ENCODE results near the gene CDK5.
"Not testable (repeated sequence)": the region's sequence is repeated elsewhere in the genome, so short reads cannot be mapped to it uniquely, and the experiment has no call there.

Gene CDK5

GRCh38 chr7:151056666-151057505 lies 811 bp downstream of the CDK5 start:
- no peak for DNase-seq (ENCODE audit: low spot score)

- no peak for DNase-seq (ENCODE audit: low spot score)
These were observed 1.4 kb downstream of the CDK5 start for GRCh38 chr7:151056283-151056665.

GRCh38 chr7:151053751-151054150 lies 3.9 kb downstream of the CDK5 start:
- DNase-seq (ENCODE audit: low spot score) = no peak

- no peak for DNase-seq (ENCODE audit: low spot score)
These were observed 4.6 kb downstream of the CDK5 start for GRCh38 chr7:151053096-151053495.

GRCh38 chr7:151051108-151051507 lies 6.6 kb downstream of the CDK5 start:
- no peak for DNase-seq (ENCODE audit: low spot score)

- DNase-seq (ENCODE audit: low spot score) = no peak
These were observed 8.7 kb downstream of the CDK5 start for GRCh38 chr7:151048911-151049463.

GRCh38 chr7:151047976-151048815 lies 9.5 kb downstream of the CDK5 start, which contains the start of gene ASIC3:
TSS of gene ASIC3 (plus strand) at chr7:151048531. CDS start at chr7:151048886, 355 bp downstream.
- DNase-seq (ENCODE audit: low spot score) = no peak

- no peak for DNase-seq (ENCODE audit: low spot score)
These were observed 10.8 kb downstream of the CDK5 start for GRCh38 chr7:151046603-151047573.

- no peak for DNase-seq (ENCODE audit: low spot score)
These were observed 11.7 kb downstream of the CDK5 start for GRCh38 chr7:151045967-151046366.

- DNase-seq (ENCODE audit: low spot score) = no peak
These were observed 12.4 kb downstream of the CDK5 start for GRCh38 chr7:151045262-151045661.

GRCh38 chr7:151043959-151044358 lies 13.7 kb downstream of the CDK5 start:
- no peak for DNase-seq (ENCODE audit: low spot score)

- not testable (repeated sequence) for DNase-seq (ENCODE audit: low spot score)
These were observed 14.2 kb downstream of the CDK5 start for GRCh38 chr7:151043449-151043848.

GRCh38 chr7:151040616-151041375 lies 16.9 kb downstream of the CDK5 start:
- no peak for DNase-seq (ENCODE audit: low spot score)

- no peak for DNase-seq (ENCODE audit: low spot score)
These were observed 17.7 kb downstream of the CDK5 start for GRCh38 chr7:151039850-151040548.

GRCh38 chr7:151038951-151039849 lies 18.5 kb downstream of the CDK5 start:
- peak; percentile 95 for DNase-seq (ENCODE audit: low spot score)

- no peak for DNase-seq (ENCODE audit: low spot score)
These were observed 21.8 kb downstream of the CDK5 start for GRCh38 chr7:151035902-151036301.

- no peak for DNase-seq (ENCODE audit: low spot score)
These were observed 22.5 kb downstream of the CDK5 start for GRCh38 chr7:151035026-151035717.

GRCh38 chr7:151034312-151035025 lies 23.2 kb downstream of the CDK5 start:
- no peak for DNase-seq (ENCODE audit: low spot score)
